GM19463 (cell line): Measurements from ENCODE around the gene UNC119.
"Not testable (repeated sequence)": the region's sequence is repeated elsewhere in the genome, so short reads cannot be mapped to it uniquely, and the experiment has no call there.

Source experiments
- ATAC-seq: cut with Tn5 transposase; IDR thresholded peaks from one replicate; pipeline ENCODE4 v1.9.1; 2021; ENCODE audit warnings: mild to moderate bottlenecking, moderate library complexity; ENCODE audit not compliant: unreplicated experiment

The UNC119 gene

DNA sequence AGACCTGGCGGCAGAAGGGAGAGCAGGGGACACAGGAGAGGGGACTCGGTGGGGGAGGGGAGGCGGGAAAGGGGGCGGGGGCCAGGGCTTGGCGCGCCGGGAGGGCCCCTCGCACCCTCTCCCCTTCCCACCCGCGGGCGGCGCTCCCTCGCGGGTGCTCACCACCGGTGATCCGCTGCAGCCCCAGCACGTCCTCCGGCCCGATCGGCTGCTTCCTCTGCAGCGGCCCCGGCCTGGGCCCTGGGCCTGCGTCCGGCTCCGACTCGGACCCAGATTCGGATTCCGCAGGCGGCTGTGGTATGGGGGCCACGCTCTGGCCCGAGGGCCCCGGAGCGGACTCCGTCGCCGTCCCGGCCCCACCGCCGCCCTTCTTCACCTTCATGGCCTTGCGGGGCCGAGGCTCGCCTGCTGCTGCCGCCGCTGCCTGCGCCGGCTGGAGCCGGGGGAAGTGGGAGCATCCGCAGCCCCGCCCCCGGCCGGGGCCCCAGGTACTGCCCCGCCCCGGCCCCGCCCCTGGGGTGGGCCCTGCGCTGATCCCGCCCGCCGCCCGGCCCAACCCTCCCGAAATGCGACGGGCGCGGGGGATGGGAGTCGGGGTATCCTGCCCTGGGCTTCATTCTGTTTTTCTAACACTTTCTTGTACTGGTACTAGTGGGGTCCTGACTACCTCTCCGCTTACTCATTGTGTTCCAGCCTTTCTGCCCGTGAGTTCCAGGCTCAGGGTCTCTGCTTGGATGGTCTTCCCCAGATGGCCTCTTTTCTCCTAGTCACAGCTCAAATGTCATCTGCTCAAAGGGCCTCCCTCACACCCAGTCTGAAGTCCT lies at the start of gene UNC119:
UNC119 (minus strand) TSS at position 449 of the 824 bp plus-strand sequence; CDS start at position 382, 67 bp downstream.
- ATAC-seq: peak; percentile 67

- peak; percentile 31 for ATAC-seq
Measured at GRCh38 chr17:28599311-28600184, 47.1 kb upstream of the UNC119 start.

DNA sequence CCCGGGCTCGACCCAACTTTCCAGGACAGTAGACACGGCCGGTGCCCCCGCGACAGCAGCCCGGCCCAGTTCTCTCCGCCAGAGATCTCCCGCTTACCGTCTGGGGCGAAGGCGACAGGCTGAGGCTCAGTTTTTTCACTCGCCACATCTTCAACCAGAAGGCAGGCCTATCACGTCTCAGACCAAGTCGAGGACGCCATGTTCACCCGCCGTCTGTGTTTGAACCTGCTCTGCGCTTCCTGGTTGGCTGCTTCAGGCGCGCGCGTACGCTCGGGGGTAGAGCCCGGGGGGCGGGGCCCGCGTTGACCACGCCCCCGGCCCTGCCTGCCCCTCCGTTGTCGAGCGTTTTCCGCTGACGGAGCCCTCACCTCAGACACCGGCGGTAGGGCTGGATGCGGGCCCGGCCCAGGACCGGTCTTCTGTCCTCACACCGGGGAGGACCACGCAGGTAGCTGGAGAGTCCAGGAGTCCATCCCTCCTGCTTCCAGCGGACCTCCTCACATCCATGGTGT lies 46.4 kb upstream of the UNC119 start, which contains the start of gene SPAG5:
SPAG5 (minus strand) TSS at position 227 of the 512 bp plus-strand sequence; CDS start at position 148, 79 bp downstream.
- peak; percentile 79 for ATAC-seq

GRCh38 chr17:28598389-28598788 lies 46.0 kb upstream of the UNC119 start:
- ATAC-seq: no peak

GRCh38 chr17:28597606-28598383 lies 45.4 kb upstream of the UNC119 start:
- ATAC-seq: no peak

GRCh38 chr17:28592260-28592659 lies 39.8 kb upstream of the UNC119 start:
- ATAC-seq: no peak

GRCh38 chr17:28585851-28586250 lies 33.4 kb upstream of the UNC119 start:
- ATAC-seq: no peak

- ATAC-seq: no peak
Measured at GRCh38 chr17:28584434-28584833, 32.0 kb upstream of the UNC119 start.

DNA sequence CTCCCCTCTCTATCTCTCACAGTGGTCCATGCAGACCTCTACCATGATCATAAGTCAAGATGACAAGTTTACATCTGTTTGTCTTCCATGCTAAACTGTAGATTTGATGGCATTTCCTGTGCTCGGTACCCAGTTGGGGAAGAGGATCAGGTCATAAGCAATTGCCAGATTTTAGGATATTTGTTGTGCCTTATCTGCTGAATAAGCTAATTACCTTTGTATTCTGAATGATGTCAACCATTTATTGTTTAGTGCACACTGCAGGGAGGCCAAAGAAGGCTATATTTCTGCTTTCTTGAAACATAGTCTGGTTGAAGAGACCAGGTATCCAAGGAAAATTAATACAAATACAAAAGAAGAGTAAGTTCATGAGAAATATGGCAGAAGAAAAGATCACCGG lies 30.1 kb upstream of the UNC119 start:
- no peak for ATAC-seq

DNA sequence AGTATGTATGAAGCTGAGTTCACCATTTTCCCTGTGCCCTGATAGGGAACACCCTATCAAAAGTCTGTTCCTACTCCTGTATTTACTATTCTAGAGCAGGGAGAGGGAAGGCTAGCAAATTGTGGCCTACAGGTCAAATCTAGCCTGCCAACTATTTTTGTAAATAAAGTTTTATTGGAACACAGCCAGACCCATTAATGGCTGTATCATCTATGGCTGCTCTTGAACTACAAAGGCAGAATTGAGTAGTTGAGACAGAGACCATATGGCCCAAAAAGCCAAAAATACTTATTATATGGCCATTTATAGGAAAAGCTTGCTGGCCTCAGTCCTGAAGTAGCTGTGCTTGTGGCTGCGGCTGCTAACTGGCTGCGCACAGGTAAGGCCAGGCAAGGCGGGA lies 28.5 kb upstream of the UNC119 start:
- ATAC-seq: no peak

DNA sequence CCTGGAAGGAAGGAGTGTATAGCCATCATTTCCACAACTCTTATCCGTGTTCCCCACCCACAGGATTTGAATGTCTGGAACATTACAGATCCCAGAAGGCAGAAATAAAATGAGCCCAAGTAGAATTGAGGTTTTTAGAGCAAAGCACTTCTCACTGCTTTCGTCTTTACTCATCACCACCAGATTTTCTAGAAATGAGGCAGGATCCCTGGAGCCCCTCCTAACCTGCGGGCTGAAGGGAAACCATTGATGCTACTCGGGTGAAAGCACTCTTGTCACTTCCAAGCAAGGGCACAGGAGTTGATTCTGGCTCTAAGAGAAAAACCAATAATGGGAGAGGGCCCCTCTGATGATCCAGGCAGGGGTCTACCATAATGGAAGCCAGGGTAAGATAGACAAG lies 27.1 kb upstream of the UNC119 start:
- no peak for ATAC-seq

DNA sequence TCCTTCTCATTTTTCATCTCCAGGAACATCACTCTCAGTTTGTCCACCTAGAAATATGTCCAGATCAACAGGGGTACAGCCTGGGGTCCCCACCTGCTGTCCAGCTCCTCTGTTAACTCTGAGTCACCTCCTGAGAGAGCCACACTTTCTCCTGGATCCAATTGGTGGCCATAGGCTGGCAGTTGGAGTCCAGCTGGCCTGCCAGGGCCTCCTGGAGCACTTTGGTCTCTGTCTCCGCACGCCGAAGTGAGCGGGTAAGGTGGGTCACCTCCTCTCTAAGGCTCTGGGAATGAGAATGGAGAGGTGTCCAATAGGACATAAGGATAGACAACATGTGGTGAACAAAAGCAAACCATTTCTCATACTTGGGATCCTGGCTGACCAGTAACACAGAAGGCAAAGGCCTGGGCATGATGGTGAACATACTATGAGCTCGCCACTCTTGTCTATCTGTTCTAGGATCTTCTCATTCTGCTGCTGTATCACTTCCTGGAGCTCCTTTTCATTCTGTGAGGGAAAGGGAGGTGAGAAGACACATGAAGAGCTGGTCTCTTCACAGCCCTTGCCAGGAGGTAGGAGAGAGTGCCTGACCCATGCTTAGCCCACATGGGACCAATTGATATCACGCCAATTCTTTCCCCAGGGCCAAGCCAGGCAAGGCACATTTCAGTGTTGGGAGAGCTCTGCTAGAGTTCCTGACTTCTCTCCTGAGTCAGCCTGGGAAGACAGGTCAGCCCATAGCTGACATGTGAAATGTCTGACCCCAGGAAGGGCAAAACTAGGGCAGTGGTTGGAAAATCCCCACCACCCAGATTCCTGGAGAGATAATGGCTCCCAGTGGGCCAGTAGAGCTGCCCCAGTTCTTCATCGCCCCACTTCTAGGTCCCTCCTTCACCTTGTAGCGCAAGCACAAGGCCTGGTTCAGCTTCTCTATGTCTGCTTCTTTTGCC lies 26.1 kb upstream of the UNC119 start:
- ATAC-seq: no peak

DNA sequence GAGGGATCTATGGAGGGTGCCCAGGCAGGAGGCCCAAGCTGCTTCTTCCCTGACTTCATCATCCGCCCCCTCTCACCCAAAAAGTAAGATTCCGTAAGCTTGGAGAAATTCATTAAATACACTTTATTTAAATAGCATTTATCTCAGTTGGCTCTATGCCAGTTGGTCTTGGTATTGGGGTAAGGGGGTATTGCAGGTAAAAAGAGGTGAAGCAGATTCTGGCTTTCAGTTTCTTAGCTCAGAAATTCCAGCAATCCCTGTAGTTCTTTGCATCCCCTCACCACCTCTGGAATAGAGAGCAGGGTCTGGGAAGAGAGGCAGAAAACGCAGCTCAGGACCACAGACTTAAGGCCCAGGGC lies 25.0 kb upstream of the UNC119 start:
- no peak for ATAC-seq

GRCh38 chr17:28576758-28577465 lies 24.5 kb upstream of the UNC119 start, which contains the start of gene ALDOC:
Gene ALDOC (minus strand): TSS chr17:28576895. CDS start chr17:28575532, 1,363 bp downstream.
- ATAC-seq: peak; percentile 91

DNA sequence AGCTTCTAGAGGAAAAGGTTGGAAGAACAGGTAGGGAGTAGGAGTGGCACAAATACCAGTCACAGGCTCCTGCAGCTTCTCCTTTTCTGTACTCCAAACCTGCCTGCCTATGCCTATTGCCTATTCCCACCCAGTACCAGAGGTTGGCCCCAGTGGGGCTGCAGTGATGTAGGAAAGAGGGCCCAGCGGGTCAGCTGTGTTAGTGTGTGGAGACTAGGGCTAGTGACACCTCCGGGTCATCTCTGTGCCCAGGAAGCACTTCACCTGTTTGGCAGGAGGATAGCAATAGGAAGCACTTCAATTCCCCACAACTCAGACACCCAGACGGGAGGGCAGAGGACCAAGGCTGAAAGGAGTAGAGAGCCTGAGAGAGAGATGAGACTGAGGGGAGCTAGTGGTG lies 23.6 kb upstream of the UNC119 start:
- not testable (repeated sequence) for ATAC-seq

DNA sequence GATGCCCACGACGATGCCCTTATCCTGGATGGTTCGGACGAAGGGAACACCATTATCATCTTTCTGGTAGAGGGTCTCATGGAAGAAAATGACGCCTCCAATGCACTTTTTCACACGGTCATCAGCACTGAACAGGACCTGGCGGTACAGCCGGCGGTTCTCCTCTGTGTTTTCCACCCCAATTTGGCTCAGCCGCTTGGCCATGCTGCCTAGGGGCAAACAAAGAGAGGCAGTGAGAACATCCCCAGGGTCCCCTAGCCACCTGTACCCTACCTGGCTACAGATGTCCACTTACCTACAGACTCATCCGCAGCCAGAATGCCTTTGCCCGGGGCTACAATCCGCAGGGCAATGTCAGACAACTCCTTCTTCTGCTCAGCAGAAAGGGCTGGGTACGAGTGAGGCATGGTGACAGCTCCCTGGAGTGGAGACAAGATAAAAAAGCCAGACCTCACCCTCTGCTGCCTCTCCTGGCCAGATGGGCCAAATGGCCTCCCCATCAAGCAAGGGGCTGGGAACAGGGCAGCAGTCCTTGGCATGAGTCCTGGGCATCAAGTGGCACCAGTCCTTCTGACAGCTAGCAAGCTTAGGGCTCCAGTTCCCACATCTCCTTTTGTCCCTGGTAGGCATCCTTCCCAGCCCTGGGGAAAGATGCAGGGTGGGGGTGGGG lies 22.8 kb upstream of the UNC119 start:
- ATAC-seq: no peak

GRCh38 chr17:28574526-28574925 lies 22.1 kb upstream of the UNC119 start:
- no peak for ATAC-seq

GRCh38 chr17:28573966-28574480 lies 21.6 kb upstream of the UNC119 start:
- ATAC-seq: no peak
